Measurements from ENCODE around the gene ACYP1.

Gene ACYP1

GRCh38 chr14:75063491-75064204 is at the start of gene ACYP1:
ACYP1 (minus strand) TSS chr14:75064024; CDS start chr14:75063553, 471 bp downstream.
- peak; percentile 89 for DNase-seq

- DNase-seq: no peak
These were observed 46.1 kb upstream of the ACYP1 start for GRCh38 chr14:75109877-75110276.

- DNase-seq: no peak
These were observed 43.4 kb upstream of the ACYP1 start for GRCh38 chr14:75107186-75107585.

- no peak for DNase-seq
These were observed 37.7 kb upstream of the ACYP1 start for GRCh38 chr14:75101491-75101890.

- DNase-seq: no peak
These were observed 34.9 kb upstream of the ACYP1 start for GRCh38 chr14:75098682-75099081.

GRCh38 chr14:75098212-75098611 is 34.4 kb upstream of the ACYP1 start:
- DNase-seq: no peak

GRCh38 chr14:75096959-75097358 is 33.1 kb upstream of the ACYP1 start:
- no peak for DNase-seq

- DNase-seq: no peak
These were observed 31.9 kb upstream of the ACYP1 start for GRCh38 chr14:75095690-75096089.

GRCh38 chr14:75094896-75095295 is 31.1 kb upstream of the ACYP1 start:
- DNase-seq: no peak

GRCh38 chr14:75092698-75093097 is 28.9 kb upstream of the ACYP1 start:
- no peak for DNase-seq

- no peak for DNase-seq
These were observed 27.4 kb upstream of the ACYP1 start for GRCh38 chr14:75091251-75091650.

- DNase-seq: no peak
These were observed 26.5 kb upstream of the ACYP1 start for GRCh38 chr14:75090353-75090752.

GRCh38 chr14:75088566-75089373 is 24.9 kb upstream of the ACYP1 start:
- DNase-seq: no peak

- DNase-seq: no peak
These were observed 24.3 kb upstream of the ACYP1 start for GRCh38 chr14:75088153-75088552.

GRCh38 chr14:75084513-75084912 is 20.7 kb upstream of the ACYP1 start:
- DNase-seq: no peak

GRCh38 chr14:75083271-75083670 is 19.4 kb upstream of the ACYP1 start:
- DNase-seq: no peak

- DNase-seq: no peak
These were observed 17.9 kb upstream of the ACYP1 start for GRCh38 chr14:75081660-75082229.

- DNase-seq: no peak
These were observed 15.7 kb upstream of the ACYP1 start for GRCh38 chr14:75079521-75079920.

- no peak for DNase-seq
These were observed 14.0 kb upstream of the ACYP1 start for GRCh38 chr14:75077794-75078193.

GRCh38 chr14:75070383-75070782 is 6.6 kb upstream of the ACYP1 start:
- DNase-seq: no peak

GRCh38 chr14:75069811-75070145 is 6.0 kb upstream of the ACYP1 start:
- no peak for DNase-seq

GRCh38 chr14:75069121-75069810 is 5.4 kb upstream of the ACYP1 start, which contains the start of gene ZC2HC1C:
ZC2HC1C (plus strand) TSS chr14:75069641; CDS start chr14:75070574, 933 bp downstream.
- peak; percentile 56 for DNase-seq

Measured in activated naive CD4-positive, alpha-beta T cell treated with anti-CD3 and anti-CD28 coated beads, Interleukin-2, amount 50 U/mL, for 16 hours (primary cell).